ENCODE measurements around the gene MARK3. TPM values are rescaled to one million over a fixed set of nuclear protein-coding genes. Genes with fewer than 3 reads are reported as not detected.

Gene MARK3
- total RNA-seq, 1 donor from 2014 or later: 138 TPM

DNA sequence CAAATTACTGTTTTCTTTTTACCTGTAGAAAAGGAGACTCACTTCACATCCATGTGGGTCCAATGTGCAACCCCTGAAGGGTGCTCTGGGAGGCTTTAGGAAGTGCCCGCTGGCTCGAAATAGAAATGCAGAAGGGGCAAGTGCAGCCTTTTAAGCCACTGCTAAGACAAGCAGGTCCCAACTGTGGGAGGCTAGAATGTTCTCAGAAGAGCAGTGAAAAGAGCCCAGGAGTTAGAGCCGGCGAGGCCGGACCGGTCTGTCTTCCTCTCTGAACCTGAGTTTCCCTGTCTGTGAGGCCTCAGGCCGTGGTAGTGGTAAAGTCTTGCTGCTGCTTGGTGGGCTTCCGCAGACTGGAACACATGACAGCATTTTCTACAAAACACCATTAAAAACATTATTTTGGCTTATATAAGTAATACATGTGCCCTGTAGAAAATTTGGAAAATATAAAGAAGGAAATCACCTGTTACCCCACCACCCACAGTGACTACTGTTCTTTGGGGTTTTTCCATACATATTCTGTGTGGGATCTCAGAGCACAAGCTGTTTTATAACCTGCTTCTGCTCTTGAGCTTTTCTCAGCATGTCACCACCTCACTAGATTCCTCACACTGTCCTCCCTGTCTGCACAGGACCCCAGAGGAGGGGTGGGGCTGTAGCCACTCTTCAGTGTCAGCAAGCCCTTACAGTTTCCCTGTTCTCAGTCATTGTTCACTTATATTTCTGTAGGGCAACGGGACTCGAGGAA is 131.4 kb downstream of the MARK3 start:
- peaks cover 13% of the 10 kb centered on the region for H3K36me3 Mint-ChIP-seq (ENCODE audit: insufficient read depth)
- no peak overlapping the region for H3K4me3 Mint-ChIP-seq (ENCODE audit: low read depth)
- H3K9me3 Mint-ChIP-seq (ENCODE audit: low read depth): no peaks in the 10 kb centered on the region
- H3K27ac Mint-ChIP-seq: no peak overlapping the region
- TF ChIP-seq, protein P1, sequence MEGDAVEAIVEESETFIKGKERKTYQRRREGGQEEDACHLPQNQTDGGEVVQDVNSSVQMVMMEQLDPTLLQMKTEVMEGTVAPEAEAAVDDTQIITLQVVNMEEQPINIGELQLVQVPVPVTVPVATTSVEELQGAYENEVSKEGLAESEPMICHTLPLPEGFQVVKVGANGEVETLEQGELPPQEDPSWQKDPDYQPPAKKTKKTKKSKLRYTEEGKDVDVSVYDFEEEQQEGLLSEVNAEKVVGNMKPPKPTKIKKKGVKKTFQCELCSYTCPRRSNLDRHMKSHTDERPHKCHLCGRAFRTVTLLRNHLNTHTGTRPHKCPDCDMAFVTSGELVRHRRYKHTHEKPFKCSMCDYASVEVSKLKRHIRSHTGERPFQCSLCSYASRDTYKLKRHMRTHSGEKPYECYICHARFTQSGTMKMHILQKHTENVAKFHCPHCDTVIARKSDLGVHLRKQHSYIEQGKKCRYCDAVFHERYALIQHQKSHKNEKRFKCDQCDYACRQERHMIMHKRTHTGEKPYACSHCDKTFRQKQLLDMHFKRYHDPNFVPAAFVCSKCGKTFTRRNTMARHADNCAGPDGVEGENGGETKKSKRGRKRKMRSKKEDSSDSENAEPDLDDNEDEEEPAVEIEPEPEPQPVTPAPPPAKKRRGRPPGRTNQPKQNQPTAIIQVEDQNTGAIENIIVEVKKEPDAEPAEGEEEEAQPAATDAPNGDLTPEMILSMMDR (IDR thresholded peaks at IDR 0.05; ENCODE audit: unreplicated experiment): no peak
- H3K27me3 Mint-ChIP-seq: no peaks in the 10 kb centered on the region
- DNase-seq (ENCODE audit: low spot score, unreplicated experiment): no peak
- H3K4me1 Mint-ChIP-seq (ENCODE audit: low read depth): peaks cover 9% of the 10 kb centered on the region

DNA sequence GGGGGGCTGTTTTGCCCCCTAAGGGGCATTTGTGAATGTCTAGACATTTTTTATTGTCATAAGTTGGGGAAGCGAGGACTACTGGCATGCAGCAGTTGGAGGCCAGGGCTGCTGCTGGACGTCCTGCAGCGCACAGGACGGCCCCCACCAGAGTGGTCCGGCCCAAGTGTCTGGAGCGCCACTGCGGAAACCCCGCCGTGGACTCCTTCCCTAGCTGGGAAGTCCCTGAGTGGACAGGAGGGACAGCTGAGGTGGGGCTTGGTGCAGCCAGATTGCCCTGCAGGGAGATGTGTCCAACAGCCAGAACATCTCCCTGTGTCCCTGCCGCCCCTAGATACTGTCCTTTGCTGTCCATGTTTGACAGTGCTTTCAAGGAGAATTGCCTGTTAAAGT is 132.0 kb downstream of the MARK3 start:
- peaks cover 13% of the 10 kb centered on the region for H3K36me3 Mint-ChIP-seq (ENCODE audit: insufficient read depth)
- H3K4me1 Mint-ChIP-seq (ENCODE audit: low read depth): peaks cover 9% of the 10 kb centered on the region
- peak overlapping the region; percentile 27 for H3K27ac Mint-ChIP-seq
- TF ChIP-seq, protein P1 (IDR thresholded peaks at IDR 0.05; ENCODE audit: unreplicated experiment): no peak
- H3K9me3 Mint-ChIP-seq (ENCODE audit: low read depth): no peaks in the 10 kb centered on the region
- H3K27me3 Mint-ChIP-seq: no peaks in the 10 kb centered on the region
- no peak for DNase-seq (ENCODE audit: low spot score, unreplicated experiment)
- no peak overlapping the region for H3K4me3 Mint-ChIP-seq (ENCODE audit: low read depth)

DNA sequence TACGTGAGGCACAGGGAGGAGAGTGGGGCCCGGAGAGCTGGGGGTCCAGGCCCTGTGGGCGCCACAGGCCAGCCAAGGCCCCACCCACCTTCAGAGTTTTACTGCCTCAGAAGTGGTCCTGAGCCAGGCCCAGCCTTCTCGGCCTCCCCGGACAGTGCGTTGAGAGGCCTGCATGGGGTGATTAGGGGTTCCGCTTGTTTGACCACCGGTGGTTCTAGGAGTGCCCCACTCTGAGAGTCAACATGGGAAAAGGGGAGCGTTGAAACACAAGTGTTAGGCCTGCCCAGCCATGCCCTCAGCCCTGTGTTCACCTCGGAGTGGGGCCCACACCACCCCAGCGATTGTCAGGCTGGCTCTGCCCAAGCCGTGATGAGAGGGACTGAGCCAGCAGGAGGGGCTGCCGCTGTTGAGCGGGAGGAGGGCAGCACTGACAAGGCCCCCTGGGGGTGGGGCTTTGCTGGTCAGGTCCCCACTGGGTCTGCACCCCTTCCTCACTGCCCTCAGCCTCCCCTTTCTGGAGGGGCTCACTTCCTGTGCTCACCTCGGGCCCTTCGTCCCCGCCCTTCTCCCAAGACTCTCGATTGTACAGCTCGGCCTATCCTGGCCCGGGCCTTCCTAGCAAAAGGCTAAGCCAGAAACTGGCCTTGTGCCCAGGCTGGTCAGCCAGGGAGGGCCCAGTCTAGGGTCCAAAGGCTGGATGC is 132.7 kb downstream of the MARK3 start:
- Mint-ChIP-seq H3K4me1 (ENCODE audit: low read depth) (peaks cover 9% of the 10 kb centered on the region), H3K36me3 (ENCODE audit: insufficient read depth) (peaks cover 9% of the 10 kb centered on the region), H3K4me3 (ENCODE audit: low read depth) (no peak overlapping the region), H3K27ac (peak overlapping the region; percentile 45), H3K9me3 (ENCODE audit: low read depth) (no peaks in the 10 kb centered on the region), H3K27me3 (no peaks in the 10 kb centered on the region)
- TF ChIP-seq, protein P1 (IDR thresholded peaks at IDR 0.05; ENCODE audit: unreplicated experiment): no peak
- no peak for DNase-seq (ENCODE audit: low spot score, unreplicated experiment)

DNA sequence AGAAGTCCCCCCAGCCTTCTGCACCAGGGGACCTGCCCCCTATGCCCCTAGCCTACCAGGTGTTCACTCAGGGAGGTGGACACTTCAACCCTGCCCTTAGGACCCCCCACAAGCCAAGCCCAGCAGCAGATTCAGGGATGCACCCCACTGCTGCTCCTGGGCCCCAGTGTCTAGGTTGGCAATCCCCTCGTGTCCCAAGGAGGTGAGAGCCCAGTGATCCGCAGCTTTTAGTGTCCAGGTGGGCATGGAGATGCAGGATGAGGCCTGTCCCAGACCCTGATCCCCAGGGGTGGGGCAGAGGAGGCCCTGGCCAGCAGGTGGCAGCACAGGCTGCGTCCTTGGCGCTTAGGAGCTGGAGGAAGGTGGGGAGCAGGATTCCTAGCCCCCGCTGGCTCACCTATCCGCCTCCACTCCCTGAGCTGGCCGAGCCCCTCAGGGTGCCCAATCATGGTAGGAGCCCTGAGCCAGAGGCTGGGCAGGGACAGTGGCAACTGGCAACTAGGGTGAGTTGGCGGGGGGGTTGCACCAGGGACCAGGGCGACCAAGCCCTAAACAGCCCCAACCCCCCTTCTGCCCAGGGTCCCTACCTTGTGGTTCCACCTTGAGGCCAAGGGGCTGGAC is 133.3 kb downstream of the MARK3 start:
- H3K27me3 Mint-ChIP-seq: no peaks in the 10 kb centered on the region
- TF ChIP-seq, protein P1 (IDR thresholded peaks at IDR 0.05; ENCODE audit: unreplicated experiment): peak; percentile 88
- H3K4me1 Mint-ChIP-seq (ENCODE audit: low read depth): peaks cover 10% of the 10 kb centered on the region
- peak; percentile 70 for DNase-seq (ENCODE audit: low spot score, unreplicated experiment)
- peak overlapping the region; percentile 14 for H3K4me3 Mint-ChIP-seq (ENCODE audit: low read depth)
- H3K36me3 Mint-ChIP-seq (ENCODE audit: insufficient read depth): peaks cover 9% of the 10 kb centered on the region
- H3K27ac Mint-ChIP-seq: peak overlapping the region; percentile 45
- no peaks in the 10 kb centered on the region for H3K9me3 Mint-ChIP-seq (ENCODE audit: low read depth)

DNA sequence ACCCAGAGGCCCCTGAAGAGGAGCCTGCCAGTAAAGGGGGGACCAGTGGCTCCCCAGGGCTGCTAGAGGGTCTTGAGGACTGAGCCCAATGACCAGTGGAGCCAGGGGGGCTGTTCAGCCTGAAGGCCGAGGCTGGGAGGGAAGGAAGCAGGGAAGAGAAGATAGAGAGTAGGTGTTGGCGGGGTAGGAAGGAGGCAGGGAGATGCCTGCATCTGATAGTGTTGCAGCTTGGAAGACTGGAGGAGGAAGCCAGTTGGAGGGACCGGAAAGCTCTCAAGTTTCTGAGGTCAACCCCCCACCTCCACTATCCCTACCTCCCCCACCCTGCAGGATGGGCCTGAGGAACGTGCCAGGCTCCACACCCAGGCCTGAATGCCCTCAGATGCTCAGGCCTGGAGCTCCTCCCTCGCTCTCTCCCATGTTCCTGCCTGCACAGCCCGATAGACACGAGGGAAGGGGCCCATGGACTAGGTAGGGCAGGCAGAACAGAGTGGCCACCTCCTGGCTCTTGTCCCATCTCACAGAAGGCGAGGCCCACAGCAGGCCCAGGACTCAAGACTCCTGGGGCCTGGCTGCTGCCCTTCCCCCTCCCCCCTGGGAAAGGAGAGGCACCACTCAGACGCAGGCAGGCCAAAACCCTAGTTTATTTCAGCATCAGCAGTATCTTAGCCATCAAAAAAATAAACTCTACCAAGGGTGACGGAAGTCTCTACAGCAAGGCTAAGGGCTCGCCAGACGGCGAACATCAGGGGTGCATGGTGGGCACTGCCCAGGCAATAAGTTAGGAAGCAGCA is 134.0 kb downstream of the MARK3 start:
- peak overlapping the region; percentile 92 for H3K27ac Mint-ChIP-seq
- TF ChIP-seq, protein P1 (IDR thresholded peaks at IDR 0.05; ENCODE audit: unreplicated experiment): no peak
- peak overlapping the region; percentile 70 for H3K4me3 Mint-ChIP-seq (ENCODE audit: low read depth)
- peaks cover 16% of the 10 kb centered on the region for H3K4me1 Mint-ChIP-seq (ENCODE audit: low read depth)
- peaks cover 9% of the 10 kb centered on the region for H3K36me3 Mint-ChIP-seq (ENCODE audit: insufficient read depth)
- H3K27me3 Mint-ChIP-seq: no peaks in the 10 kb centered on the region
- no peaks in the 10 kb centered on the region for H3K9me3 Mint-ChIP-seq (ENCODE audit: low read depth)
- DNase-seq (ENCODE audit: low spot score, unreplicated experiment): no peak
